GM12878 (cell line): ENCODE measurements around the gene PTPRU.

Source experiments
- EP300 ChIP-seq, 2 experiments: fragments of 150-350 bp in 1 of 2; IDR thresholded peaks; 2 replicates each; pipeline ENCODE4 v1.6.1; 2011 to 2012; ENCODE audit warnings: low read depth in 2 of 2, low read length in 2 of 2, borderline replicate concordance in 1 of 2, improper control_type of control experiment in 1 of 2, inconsistent platforms in 1 of 2; ENCODE audit not compliant: control insufficient read depth in 1 of 2
- POLR2A ChIP-seq: IDR thresholded peaks from 2 replicates; pipeline ENCODE4 v1.6.1; 2011; ENCODE audit warnings: low read depth, mild to moderate bottlenecking, low read length
- TF ChIP-seq, protein P1 (sequence below): IDR thresholded peaks from 2 replicates; pipeline ENCODE4 v1.6.1; 2012; ENCODE audit warnings: low read depth, low read length, improper control_type of control experiment

- TF ChIP-seq POLR2A (no peak), EP300 (IDR thresholded peaks at IDR 0.05; ENCODE audit: borderline replicate concordance in 1 of 2, control insufficient read depth in 1 of 2, low read depth in 2 of 2, low read length in 2 of 2) (no peak)
- TF ChIP-seq, protein P1, sequence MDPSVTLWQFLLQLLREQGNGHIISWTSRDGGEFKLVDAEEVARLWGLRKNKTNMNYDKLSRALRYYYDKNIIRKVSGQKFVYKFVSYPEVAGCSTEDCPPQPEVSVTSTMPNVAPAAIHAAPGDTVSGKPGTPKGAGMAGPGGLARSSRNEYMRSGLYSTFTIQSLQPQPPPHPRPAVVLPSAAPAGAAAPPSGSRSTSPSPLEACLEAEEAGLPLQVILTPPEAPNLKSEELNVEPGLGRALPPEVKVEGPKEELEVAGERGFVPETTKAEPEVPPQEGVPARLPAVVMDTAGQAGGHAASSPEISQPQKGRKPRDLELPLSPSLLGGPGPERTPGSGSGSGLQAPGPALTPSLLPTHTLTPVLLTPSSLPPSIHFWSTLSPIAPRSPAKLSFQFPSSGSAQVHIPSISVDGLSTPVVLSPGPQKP, result no peak
Observed at GRCh38 chr1:29323636-29324035, 87.3 kb downstream of the PTPRU start.
